HG02642 (cell line): ENCODE measurements around the gene VPS18.
"Not testable (repeated sequence)": the region's sequence is repeated elsewhere in the genome, so short reads cannot be mapped to it uniquely, and the experiment has no call there.

Source experiments
- ATAC-seq: cut with Tn5 transposase; IDR thresholded peaks from one replicate; pipeline ENCODE4 v1.9.1; 2021; ENCODE audit warnings: mild to moderate bottlenecking; ENCODE audit not compliant: unreplicated experiment, poor library complexity

Gene VPS18

GRCh38 chr15:40893733-40894680 lies at the start of gene VPS18:
VPS18 (plus strand) TSS chr15:40894450; CDS start chr15:40894769, 319 bp downstream.
- ATAC-seq: peak; percentile 90

GRCh38 chr15:40844696-40845030 lies 49.6 kb upstream of the VPS18 start:
- no peak for ATAC-seq

- ATAC-seq: no peak
Observed at GRCh38 chr15:40845036-40845435, 49.2 kb upstream of the VPS18 start.

GRCh38 chr15:40845511-40846284 lies 48.6 kb upstream of the VPS18 start:
- no peak for ATAC-seq

GRCh38 chr15:40846841-40847222 lies 47.4 kb upstream of the VPS18 start:
- ATAC-seq: peak; percentile 28

- ATAC-seq: peak; percentile 57
Observed at GRCh38 chr15:40847223-40847961, 46.9 kb upstream of the VPS18 start.

- ATAC-seq: no peak
Observed at GRCh38 chr15:40850576-40851112, 43.6 kb upstream of the VPS18 start.

GRCh38 chr15:40852529-40852928 lies 41.7 kb upstream of the VPS18 start:
- no peak for ATAC-seq

- no peak for ATAC-seq
Observed at GRCh38 chr15:40853241-40853890, 40.9 kb upstream of the VPS18 start.

- ATAC-seq: no peak
Observed at GRCh38 chr15:40854161-40854560, 40.1 kb upstream of the VPS18 start.

- ATAC-seq: no peak
Observed at GRCh38 chr15:40855706-40856234, 38.5 kb upstream of the VPS18 start.

GRCh38 chr15:40856746-40857145 lies 37.5 kb upstream of the VPS18 start:
- no peak for ATAC-seq

GRCh38 chr15:40857601-40858341 lies 36.5 kb upstream of the VPS18 start:
- peak; percentile 70 for ATAC-seq

GRCh38 chr15:40858706-40859105 lies 35.5 kb upstream of the VPS18 start:
- no peak for ATAC-seq

- ATAC-seq: no peak
Observed at GRCh38 chr15:40859206-40859851, 34.9 kb upstream of the VPS18 start.

- ATAC-seq: not testable (repeated sequence)
Observed at GRCh38 chr15:40861147-40861546, 33.1 kb upstream of the VPS18 start.

- no peak for ATAC-seq
Observed at GRCh38 chr15:40863660-40864270, 30.5 kb upstream of the VPS18 start.

GRCh38 chr15:40867199-40867598 lies 27.1 kb upstream of the VPS18 start:
- ATAC-seq: no peak
